K562 (cell line): Measurements from ENCODE around the gene MFN1. TPM values are rescaled to one million over a fixed set of nuclear protein-coding genes. Genes with fewer than 3 reads are reported as not detected.

ENCODE experiments used
- CEBPG ChIP-seq, 3 experiments: fragments of 200-800 bp in 1 of 3; sonication (Bioruptor generic) in 1 of 3; sonication (generic) in 1 of 3; formaldehyde crosslinking in 1 of 3; IDR thresholded peaks in 2 of 3; conservative IDR thresholded peaks in 1 of 3; 2 replicates each; pipeline versions ENCODE4 v1.6.1 to v1.8.0; 2016 to 2022; ENCODE audit warnings: missing compliant biosample characterization in 2 of 3, missing genetic modification characterization in 2 of 3, mild to moderate bottlenecking in 1 of 3, missing genetic modification reagents in 1 of 3
- EGR1 ChIP-seq: fragments of 450-650 bp; conservative IDR thresholded peaks from 2 replicates; pipeline ENCODE4 v1.6.1; 2017; ENCODE audit warnings: mild to moderate bottlenecking
- FOSL1 ChIP-seq: fragments of 200-800 bp; sonication (Bioruptor generic); conservative IDR thresholded peaks from 2 replicates; pipeline ENCODE4 v1.6.1; 2016; ENCODE audit warnings: missing genetic modification characterization, missing compliant biosample characterization
- HMG20A ChIP-seq: fragments of 450-650 bp; formaldehyde crosslinking; conservative IDR thresholded peaks from 2 replicates; pipeline ENCODE4 v1.4.0; 2020; ENCODE audit warnings: mild to moderate bottlenecking, mixed read lengths
- MAFK ChIP-seq: IDR thresholded peaks from 2 replicates; pipeline ENCODE4 v1.6.1; 2011; ENCODE audit warnings: low read length, improper control_type of control experiment
- MED1 ChIP-seq: sonication (generic); formaldehyde crosslinking; IDR thresholded peaks from 2 replicates; pipeline ENCODE4 v1.8.1; 2023; ENCODE audit warnings: missing genetic modification reagents, borderline replicate concordance
- RHOXF2B ChIP-seq: fragments of 250-450 bp; sonication (Bioruptor Pico); conservative IDR thresholded peaks from 2 replicates; pipeline ENCODE4 v1.5.1; 2021
- SRSF7 ChIP-seq: fragments of 200-400 bp; formaldehyde crosslinking; optimal IDR thresholded peaks from 2 replicates; pipeline ENCODE3; 2017; ENCODE audit warnings: mild to moderate bottlenecking, low read depth, low read length
- TCFL5 ChIP-seq: fragments of 250-450 bp; sonication (Bioruptor Pico); conservative IDR thresholded peaks from 2 replicates; pipeline ENCODE4 v1.6.1; 2021; ENCODE audit warnings: mild to moderate bottlenecking, moderate library complexity, matching md5 sums
- ZC3H11A ChIP-seq: IDR thresholded peaks from 2 replicates; pipeline ENCODE4 v1.6.1; 2012; ENCODE audit warnings: low read depth, low read length, improper control_type of control experiment
- ZHX1 ChIP-seq: fragments of 150-350 bp; conservative IDR thresholded peaks from 2 replicates; pipeline ENCODE4 v1.6.1; 2014; ENCODE audit warnings: low read length
- ZNF780A ChIP-seq: fragments of 250-450 bp; sonication (Bioruptor Pico); IDR thresholded peaks from 2 replicates; pipeline ENCODE4 v1.5.0; 2021; ENCODE audit warnings: mild to moderate bottlenecking
- polyA plus RNA-seq, 8 experiments: library from polyadenylated mRNA; depleted of rRNA in 4 of 8; stranded (reverse) in 5 of 8; unstranded in 3 of 8; fragments of >200 nt; fragmentation: Nextera tagmentation in 2 of 8; fragmentation: Illumina TruSeq in 1 of 8; extraction: Ambion mirVana in 2 of 8; extraction: Trizol in 1 of 8; gene quantifications; 2 replicates each; pipeline versions ENCODE4 v1.2.1 to v1.2.3, GENCODE V29; 2011 to 2014; ENCODE audit warnings: inconsistent platforms in 1 of 8, missing spikeins in 1 of 8
- total RNA-seq, 7 experiments: library from RNA; depleted of rRNA in 6 of 7; stranded (reverse); fragments of >200 nt in 6 of 7; fragmentation: Illumina TruSeq in 2 of 7; extraction: Trizol in 2 of 7; gene quantifications; 2 replicates each; pipeline versions ENCODE4 v1.2.1 to v1.2.3, GENCODE V29; 2011 to 2021; ENCODE audit warnings: low replicate concordance in 1 of 7
- TF ChIP-seq, protein P1 (sequence below): IDR thresholded peaks from 2 replicates; pipeline ENCODE4 v1.6.1; 2016; ENCODE audit warnings: missing genetic modification characterization, missing compliant biosample characterization
- TF ChIP-seq, protein P2 (sequence below), 2 experiments: fragments of 450-650 bp; IDR thresholded peaks; 2 replicates each; pipeline ENCODE4 v1.6.1; 2018; ENCODE audit warnings: mild to moderate bottlenecking in 2 of 2, low read depth in 1 of 2; ENCODE audit not compliant: partially characterized antibody in 2 of 2

Gene MFN1
- total and polyA plus RNA-seq, 9 of the 15 experiments (the other 6 are each of a cell fraction or from before 2014, with no cell fraction given) = 10.5 to 42.7 (median 22.6) TPM

DNA sequence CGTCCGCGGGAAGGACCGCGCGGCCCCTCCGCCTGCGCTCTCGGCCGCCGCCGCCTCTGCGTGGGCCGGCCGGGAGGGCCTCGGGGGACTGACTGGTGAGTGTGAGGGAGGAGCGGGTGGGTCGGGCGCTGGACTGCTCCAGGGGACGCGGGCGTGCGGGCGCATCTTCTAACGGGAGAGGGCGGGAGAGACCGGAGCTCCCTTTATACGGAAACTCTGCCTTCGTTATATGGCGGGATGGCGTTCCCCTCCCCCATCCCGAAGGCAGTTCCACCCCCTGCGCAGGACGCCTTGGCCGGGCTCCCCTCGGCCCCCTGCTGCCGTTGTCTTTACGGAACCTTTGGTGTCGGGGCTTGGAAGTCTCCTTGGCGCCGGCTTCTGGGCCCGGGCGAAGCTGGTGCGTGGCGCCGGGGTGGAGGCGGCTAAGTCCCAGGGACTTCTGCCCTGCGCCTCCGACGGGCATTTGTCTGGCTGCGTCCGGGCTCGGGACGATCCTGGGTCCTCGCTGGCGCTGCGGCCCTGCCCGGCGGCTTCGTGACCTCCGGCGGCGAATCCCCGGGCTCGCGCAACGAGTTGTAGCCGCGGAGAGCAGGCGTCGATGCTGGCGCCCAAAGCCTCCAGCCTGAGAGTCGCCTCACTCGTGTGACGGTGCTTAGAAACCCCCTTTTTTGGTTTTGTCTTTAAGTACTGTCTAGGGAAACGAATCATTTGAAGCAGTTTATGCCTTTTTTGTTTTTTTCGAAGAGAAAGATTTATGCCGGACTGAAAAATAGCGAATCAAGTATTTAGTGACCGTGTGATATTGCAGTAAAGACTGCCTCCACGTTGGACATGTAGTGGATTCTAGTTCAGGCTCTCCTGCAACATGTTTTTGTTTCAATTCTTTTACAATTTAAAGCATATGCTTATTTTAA, 24.1 kb upstream of the MFN1 start (continued):
- TF ChIP-seq ZC3H11A (no peak), EGR1 (peak; percentile 79), ZHX1 (no peak), MAFK (no peak), HMG20A (CRISPR knock-in tag) (no peak), FOSL1 (tag) (peak; percentile 31; the same call in 1 of the 2 replicates), CEBPG (CRISPR knock-in tag; IDR thresholded peaks at IDR 0.05) (0 out of 2 replicates have a peak, but pooled peaks have one; percentile 42), CEBPG (tag; conservative IDR thresholded peaks at IDR 0.05 in 1 of 2, IDR thresholded peaks at IDR 0.05 in 1 of 2) (no peak), ZNF780A (CRISPR knock-in tag) (no peak), MED1 (CRISPR knock-in tag) (no peak), TCFL5 (no peak), RHOXF2B (no peak), SRSF7 (no peak)
- TF ChIP-seq, protein P1, sequence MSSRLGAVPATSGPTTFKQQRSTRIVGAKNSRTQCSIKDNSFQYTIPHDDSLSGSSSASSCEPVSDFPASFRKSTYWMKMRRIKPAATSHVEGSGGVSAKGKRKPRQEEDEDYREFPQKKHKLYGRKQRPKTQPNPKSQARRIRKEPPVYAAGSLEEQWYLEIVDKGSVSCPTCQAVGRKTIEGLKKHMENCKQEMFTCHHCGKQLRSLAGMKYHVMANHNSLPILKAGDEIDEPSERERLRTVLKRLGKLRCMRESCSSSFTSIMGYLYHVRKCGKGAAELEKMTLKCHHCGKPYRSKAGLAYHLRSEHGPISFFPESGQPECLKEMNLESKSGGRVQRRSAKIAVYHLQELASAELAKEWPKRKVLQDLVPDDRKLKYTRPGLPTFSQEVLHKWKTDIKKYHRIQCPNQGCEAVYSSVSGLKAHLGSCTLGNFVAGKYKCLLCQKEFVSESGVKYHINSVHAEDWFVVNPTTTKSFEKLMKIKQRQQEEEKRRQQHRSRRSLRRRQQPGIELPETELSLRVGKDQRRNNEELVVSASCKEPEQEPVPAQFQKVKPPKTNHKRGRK = no peak
- TF ChIP-seq, protein P2, sequence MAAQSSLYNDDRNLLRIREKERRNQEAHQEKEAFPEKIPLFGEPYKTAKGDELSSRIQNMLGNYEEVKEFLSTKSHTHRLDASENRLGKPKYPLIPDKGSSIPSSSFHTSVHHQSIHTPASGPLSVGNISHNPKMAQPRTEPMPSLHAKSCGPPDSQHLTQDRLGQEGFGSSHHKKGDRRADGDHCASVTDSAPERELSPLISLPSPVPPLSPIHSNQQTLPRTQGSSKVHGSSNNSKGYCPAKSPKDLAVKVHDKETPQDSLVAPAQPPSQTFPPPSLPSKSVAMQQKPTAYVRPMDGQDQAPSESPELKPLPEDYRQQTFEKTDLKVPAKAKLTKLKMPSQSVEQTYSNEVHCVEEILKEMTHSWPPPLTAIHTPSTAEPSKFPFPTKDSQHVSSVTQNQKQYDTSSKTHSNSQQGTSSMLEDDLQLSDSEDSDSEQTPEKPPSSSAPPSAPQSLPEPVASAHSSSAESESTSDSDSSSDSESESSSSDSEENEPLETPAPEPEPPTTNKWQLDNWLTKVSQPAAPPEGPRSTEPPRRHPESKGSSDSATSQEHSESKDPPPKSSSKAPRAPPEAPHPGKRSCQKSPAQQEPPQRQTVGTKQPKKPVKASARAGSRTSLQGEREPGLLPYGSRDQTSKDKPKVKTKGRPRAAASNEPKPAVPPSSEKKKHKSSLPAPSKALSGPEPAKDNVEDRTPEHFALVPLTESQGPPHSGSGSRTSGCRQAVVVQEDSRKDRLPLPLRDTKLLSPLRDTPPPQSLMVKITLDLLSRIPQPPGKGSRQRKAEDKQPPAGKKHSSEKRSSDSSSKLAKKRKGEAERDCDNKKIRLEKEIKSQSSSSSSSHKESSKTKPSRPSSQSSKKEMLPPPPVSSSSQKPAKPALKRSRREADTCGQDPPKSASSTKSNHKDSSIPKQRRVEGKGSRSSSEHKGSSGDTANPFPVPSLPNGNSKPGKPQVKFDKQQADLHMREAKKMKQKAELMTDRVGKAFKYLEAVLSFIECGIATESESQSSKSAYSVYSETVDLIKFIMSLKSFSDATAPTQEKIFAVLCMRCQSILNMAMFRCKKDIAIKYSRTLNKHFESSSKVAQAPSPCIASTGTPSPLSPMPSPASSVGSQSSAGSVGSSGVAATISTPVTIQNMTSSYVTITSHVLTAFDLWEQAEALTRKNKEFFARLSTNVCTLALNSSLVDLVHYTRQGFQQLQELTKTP (IDR thresholded peaks at IDR 0.05; ENCODE audit: low read depth in 1 of 2, partially characterized antibody in 2 of 2) = no peak
